COLO668 (cell line): ENCODE data around the gene WDR64.
"Not testable (repeated sequence)": the region's sequence is repeated elsewhere in the genome, so short reads cannot be mapped to it uniquely, and the experiment has no call there.

Experiments used
- DNase-seq: peaks from one replicate; lab custom pipeline; 2025; ENCODE audit not compliant: unreplicated experiment; lab: John Stamatoyannopoulos, UW

The WDR64 gene

GRCh38 chr1:241787691-241788090 lies 135.6 kb downstream of the WDR64 start:
- no peak for DNase-seq

- no peak for DNase-seq
Observed at GRCh38 chr1:241789061-241789460, 137.0 kb downstream of the WDR64 start.

GRCh38 chr1:241799416-241799815 lies 147.3 kb downstream of the WDR64 start:
- DNase-seq: no peak

GRCh38 chr1:241800640-241801039 lies 148.6 kb downstream of the WDR64 start:
- DNase-seq: no peak

- no peak for DNase-seq
Observed at GRCh38 chr1:241802863-241803262, 150.8 kb downstream of the WDR64 start.

- not testable (repeated sequence) for DNase-seq
Observed at GRCh38 chr1:241804706-241805105, 152.6 kb downstream of the WDR64 start.

GRCh38 chr1:241808265-241808664 lies 156.2 kb downstream of the WDR64 start:
- no peak for DNase-seq

- DNase-seq: no peak
Observed at GRCh38 chr1:241810769-241811405, 158.8 kb downstream of the WDR64 start.

- DNase-seq: no peak
Observed at GRCh38 chr1:241813768-241814320, 161.8 kb downstream of the WDR64 start.

- no peak for DNase-seq
Observed at GRCh38 chr1:241816008-241816407, 163.9 kb downstream of the WDR64 start.

- DNase-seq: no peak
Observed at GRCh38 chr1:241817331-241817792, 165.3 kb downstream of the WDR64 start.

GRCh38 chr1:241817956-241818612 lies 166.0 kb downstream of the WDR64 start:
- DNase-seq: no peak

GRCh38 chr1:241819340-241819866 lies 167.3 kb downstream of the WDR64 start:
- no peak for DNase-seq

- no peak for DNase-seq
Observed at GRCh38 chr1:241821363-241821762, 169.3 kb downstream of the WDR64 start.

GRCh38 chr1:241822846-241823245 lies 170.8 kb downstream of the WDR64 start:
- no peak for DNase-seq

- DNase-seq: no peak
Observed at GRCh38 chr1:241823925-241824324, 171.8 kb downstream of the WDR64 start.

GRCh38 chr1:241825581-241825980 lies 173.5 kb downstream of the WDR64 start:
- no peak for DNase-seq

GRCh38 chr1:241826613-241827012 lies 174.5 kb downstream of the WDR64 start:
- DNase-seq: not testable (repeated sequence)

GRCh38 chr1:241827264-241827663 lies 175.2 kb downstream of the WDR64 start:
- no peak for DNase-seq

GRCh38 chr1:241828463-241829021 lies 176.5 kb downstream of the WDR64 start:
- DNase-seq: no peak

GRCh38 chr1:241829468-241829867 lies 177.4 kb downstream of the WDR64 start:
- no peak for DNase-seq
